HepG2 (cell line): Measurements from ENCODE around the gene MICALL2. TPM values are rescaled to one million over a fixed set of nuclear protein-coding genes. Genes with fewer than 3 reads are reported as not detected.
A peak's percentile ranks its signal among the peaks of the same experiment; 100 is the strongest.

Experiments used
- ATAC-seq: fragments of 200-7000 bp; cut with Tn5 transposase; 3 replicates; pipeline ENCODE4 v1.9.1; 2020; ENCODE audit warnings: mild to moderate bottlenecking, moderate library complexity
- BruUV-seq: library from RNA; stranded (reverse); fragments of 400-500 nt; replicated peaks from 2 replicates; lab custom pipeline; 2021; lab: Mats Ljungman, UMichigan
- CTCF ChIA-PET: fragments of 300-600 bp; formaldehyde crosslinking; extraction: SDS; loops from one replicate; lab custom pipeline; 2021; ENCODE audit warnings: low total read pairs, inconsistent platforms, low intra/inter-chr PET ratio; lab: Yijun Ruan, JAX
- POLR2A ChIA-PET: fragments of 350-600 bp; sonication (Branson Sonifier 250); formaldehyde crosslinking; loops from one replicate; lab custom pipeline; 2020; ENCODE audit warnings: antibody characterized with exemption, inconsistent platforms; lab: Yijun Ruan, JAX
- DNase-seq: peaks from one replicate; pipeline ENCODE4 v3.0.0-alpha.2; 2015; ENCODE audit warnings: low spot score
- FAIRE-seq: peaks from 3 replicates; lab custom pipeline; 2011; peaks lifted over from hg19 to GRCh38; lab: Jason Lieb, UNC
- H2AFZ ChIP-seq: one replicate; pipeline ENCODE4 v1.6.1; 2011; ENCODE audit warnings: low read length, inconsistent platforms
- H3K27ac ChIP-seq: fragments of 300-600 bp; 3 replicates; pipeline ENCODE4 v1.8.0; 2011; ENCODE audit warnings: mixed run types, mild to moderate bottlenecking, mixed read lengths, low read length, inconsistent platforms; ENCODE audit not compliant: insufficient read depth; ENCODE audit errors: extremely low read length
- H3K27me3 ChIP-seq, 2 experiments: fragments of 200-600 bp in 1 of 2; 2 replicates in 1 of 2; 3 replicates in 1 of 2; pipeline versions ENCODE4 v1.6.0 to v1.8.0; 2011; ENCODE audit warnings: low read length in 2 of 2, mild to moderate bottlenecking in 2 of 2, moderate library complexity in 2 of 2, inconsistent platforms in 1 of 2; ENCODE audit not compliant: insufficient read depth in 2 of 2, control insufficient read depth in 1 of 2
- H3K36me3 ChIP-seq, 2 experiments: fragments of 200-600 bp in 1 of 2; replicated peaks in 1 of 2; 2 replicates in 1 of 2; 3 replicates in 1 of 2; pipeline versions ENCODE4 v1.5.1 to v1.8.0; 2011; ENCODE audit warnings: low read length in 2 of 2, inconsistent platforms in 1 of 2; ENCODE audit not compliant: insufficient read depth in 2 of 2, control insufficient read depth in 1 of 2
- H3K4me1 ChIP-seq: 2 replicates; pipeline ENCODE4 v1.5.1; 2012; ENCODE audit warnings: low read length, inconsistent platforms; ENCODE audit not compliant: insufficient read depth
- H3K4me2 ChIP-seq: 2 replicates; pipeline ENCODE4 v1.6.0; 2011; ENCODE audit warnings: low read depth, low read length, inconsistent platforms
- H3K4me3 ChIP-seq, 3 experiments: fragments of 200-600 bp in 1 of 3; sonication (generic), shearing (Covaris generic) in 1 of 3; replicated peaks in 1 of 3; 2 replicates each; pipeline ENCODE4 v1.5.1; 2011 to 2016; ENCODE audit warnings: low read length in 3 of 3, inconsistent platforms in 2 of 3, low read depth in 2 of 3, mild to moderate bottlenecking in 2 of 3, control low read depth in 1 of 3, mixed read lengths in 1 of 3; ENCODE audit not compliant: insufficient read depth in 1 of 3
- H3K79me2 ChIP-seq: one replicate; pipeline ENCODE4 v1.6.1; 2011; ENCODE audit warnings: low read length, inconsistent platforms; ENCODE audit not compliant: insufficient read depth
- H3K9ac ChIP-seq: 2 replicates; pipeline ENCODE4 v1.6.0; 2011; ENCODE audit warnings: mild to moderate bottlenecking, low read depth, low read length, inconsistent platforms; ENCODE audit not compliant: insufficient read depth
- H3K9me3 ChIP-seq: 2 replicates; pipeline ENCODE4 v1.5.1; 2012; ENCODE audit warnings: mild to moderate bottlenecking, low read length
- H4K20me1 ChIP-seq: 2 replicates; pipeline ENCODE4 v1.6.0; 2011; ENCODE audit warnings: inconsistent platforms, mild to moderate bottlenecking, low read length, moderate library complexity; ENCODE audit not compliant: insufficient read depth
- AGO2 ChIP-seq: fragments of 200-400 bp; formaldehyde crosslinking; optimal IDR thresholded peaks from 2 replicates; pipeline ENCODE3; 2017; ENCODE audit warnings: mild to moderate bottlenecking, low read depth, low read length, moderate library complexity
- HNF4G ChIP-seq, 2 experiments: sonication (generic) in 1 of 2; formaldehyde crosslinking in 1 of 2; IDR thresholded peaks; 2 replicates each; pipeline versions ENCODE4 v1.4.0 to v1.6.1; 2011 to 2020; ENCODE audit warnings: borderline replicate concordance in 2 of 2, low read depth in 2 of 2, mild to moderate bottlenecking in 2 of 2, low read length in 1 of 2, missing genetic modification reagents in 1 of 2, moderate library complexity in 1 of 2
- RBFOX2 ChIP-seq: fragments of 200-400 bp; formaldehyde crosslinking; IDR thresholded peaks from 2 replicates; pipeline ENCODE4 v1.6.1; 2017; ENCODE audit warnings: low read depth, mild to moderate bottlenecking, low read length
- RFX1 ChIP-seq: fragments of 450-650 bp; IDR thresholded peaks from 2 replicates; pipeline ENCODE4 v1.6.1; 2017
- SMAD9 ChIP-seq: sonication (generic); formaldehyde crosslinking; IDR thresholded peaks from 2 replicates; pipeline ENCODE4 v1.5.1; 2020; ENCODE audit warnings: mild to moderate bottlenecking, missing genetic modification reagents
- ZC3H13 ChIP-seq: sonication (generic); formaldehyde crosslinking; IDR thresholded peaks from 2 replicates; pipeline ENCODE4 v1.8.1; 2023; ENCODE audit warnings: mild to moderate bottlenecking, missing genetic modification reagents, moderate library complexity
- ZNF292 ChIP-seq: sonication (generic); formaldehyde crosslinking; IDR thresholded peaks from 2 replicates; pipeline ENCODE4 v1.8.1; 2022; ENCODE audit warnings: mild to moderate bottlenecking, low read depth, missing genetic modification reagents, borderline replicate concordance
- ZNF788 ChIP-seq: sonication (generic); formaldehyde crosslinking; IDR thresholded peaks from 2 replicates; pipeline ENCODE4 v1.5.0; 2020; ENCODE audit warnings: mild to moderate bottlenecking, missing genetic modification reagents, borderline replicate concordance
- WGBS: methylation state at CpG from one replicate; pipeline ENCODE4 v1.1.6; 2017; ENCODE audit warnings: low lambda C conversion rate; 5-methylcytosine and 5-hydroxymethylcytosine counted together
- in situ Hi-C: cut with HindIII; loops from 2 replicates; pipeline ENCODE4 v1.10.0; 2017; ENCODE audit warnings: low pct_unique_long_range_greater_than_20kb; ENCODE audit not compliant: extremely low pct_ligation_motif_present
- intact Hi-C: fragments of 100-400 bp; cut with micrococcal nuclease; formaldehyde crosslinking; loops from one replicate; pipeline ENCODE4 v1.10.0; 2022; ENCODE audit not compliant: unreplicated experiment
- polyA plus RNA-seq, 8 experiments: library from polyadenylated mRNA; depleted of rRNA in 3 of 8; stranded (reverse) in 7 of 8; unstranded in 1 of 8; fragments of >200 nt; fragmentation: Illumina TruSeq in 4 of 8; extraction: Trizol in 4 of 8; gene quantifications; 2 replicates each; pipeline versions ENCODE4 v1.2.1 to v1.2.3, GENCODE V29; 2011 to 2016; ENCODE audit warnings: low read depth in 4 of 8, missing spikeins in 1 of 8, mixed read lengths in 1 of 8; ENCODE audit not compliant: insufficient read depth in 1 of 8
- total RNA-seq, 5 experiments: library from RNA; depleted of rRNA; stranded (reverse); fragments of >200 nt; fragmentation: Illumina TruSeq; extraction: Trizol; gene quantifications; 2 replicates each; pipeline ENCODE4 v1.2.3, GENCODE V29; 2016; ENCODE audit warnings: low read depth in 1 of 5
- TF ChIP-seq, protein P1 (sequence below): sonication (generic); formaldehyde crosslinking; IDR thresholded peaks from 2 replicates; pipeline ENCODE4 v1.4.0; 2020; ENCODE audit warnings: missing genetic modification reagents
- TF ChIP-seq, protein P2 (sequence below): sonication (generic); formaldehyde crosslinking; IDR thresholded peaks from 2 replicates; pipeline ENCODE4 v1.4.0; 2020; ENCODE audit warnings: low read depth, missing genetic modification reagents
- TF ChIP-seq, protein P3 (sequence below): sonication (generic); formaldehyde crosslinking; IDR thresholded peaks from 2 replicates; pipeline ENCODE4 v1.5.1; 2020; ENCODE audit warnings: missing genetic modification reagents, mild to moderate bottlenecking, borderline replicate concordance

Gene MICALL2
- total and polyA plus RNA-seq, 2 of the 13 experiments (the other 11 are each of a cell fraction or from before 2014, with no cell fraction given), result 5.8 to 12.4 TPM

DNA sequence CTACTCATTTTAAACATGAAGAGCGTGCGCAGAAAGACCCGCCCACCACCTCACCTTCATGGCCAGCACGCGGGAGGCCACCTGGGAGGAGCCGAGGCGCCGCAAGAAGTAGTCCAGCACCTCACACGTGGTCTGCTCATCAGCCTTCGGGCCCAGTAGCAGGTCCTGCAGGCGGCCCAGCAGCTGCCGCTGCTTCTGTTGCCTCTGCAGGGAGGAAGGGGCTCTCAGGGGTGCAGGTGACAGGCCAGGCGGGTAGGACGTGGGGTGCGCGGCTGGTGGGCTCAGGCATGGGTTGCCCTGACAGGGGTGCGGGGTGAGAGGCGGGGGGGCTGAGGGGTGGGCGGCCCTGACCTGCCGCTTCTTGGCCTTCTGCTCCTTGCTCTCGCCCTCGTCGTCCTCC is 27.3 kb upstream of the MICALL2 start (continued):
- TF ChIP-seq, protein P1, sequence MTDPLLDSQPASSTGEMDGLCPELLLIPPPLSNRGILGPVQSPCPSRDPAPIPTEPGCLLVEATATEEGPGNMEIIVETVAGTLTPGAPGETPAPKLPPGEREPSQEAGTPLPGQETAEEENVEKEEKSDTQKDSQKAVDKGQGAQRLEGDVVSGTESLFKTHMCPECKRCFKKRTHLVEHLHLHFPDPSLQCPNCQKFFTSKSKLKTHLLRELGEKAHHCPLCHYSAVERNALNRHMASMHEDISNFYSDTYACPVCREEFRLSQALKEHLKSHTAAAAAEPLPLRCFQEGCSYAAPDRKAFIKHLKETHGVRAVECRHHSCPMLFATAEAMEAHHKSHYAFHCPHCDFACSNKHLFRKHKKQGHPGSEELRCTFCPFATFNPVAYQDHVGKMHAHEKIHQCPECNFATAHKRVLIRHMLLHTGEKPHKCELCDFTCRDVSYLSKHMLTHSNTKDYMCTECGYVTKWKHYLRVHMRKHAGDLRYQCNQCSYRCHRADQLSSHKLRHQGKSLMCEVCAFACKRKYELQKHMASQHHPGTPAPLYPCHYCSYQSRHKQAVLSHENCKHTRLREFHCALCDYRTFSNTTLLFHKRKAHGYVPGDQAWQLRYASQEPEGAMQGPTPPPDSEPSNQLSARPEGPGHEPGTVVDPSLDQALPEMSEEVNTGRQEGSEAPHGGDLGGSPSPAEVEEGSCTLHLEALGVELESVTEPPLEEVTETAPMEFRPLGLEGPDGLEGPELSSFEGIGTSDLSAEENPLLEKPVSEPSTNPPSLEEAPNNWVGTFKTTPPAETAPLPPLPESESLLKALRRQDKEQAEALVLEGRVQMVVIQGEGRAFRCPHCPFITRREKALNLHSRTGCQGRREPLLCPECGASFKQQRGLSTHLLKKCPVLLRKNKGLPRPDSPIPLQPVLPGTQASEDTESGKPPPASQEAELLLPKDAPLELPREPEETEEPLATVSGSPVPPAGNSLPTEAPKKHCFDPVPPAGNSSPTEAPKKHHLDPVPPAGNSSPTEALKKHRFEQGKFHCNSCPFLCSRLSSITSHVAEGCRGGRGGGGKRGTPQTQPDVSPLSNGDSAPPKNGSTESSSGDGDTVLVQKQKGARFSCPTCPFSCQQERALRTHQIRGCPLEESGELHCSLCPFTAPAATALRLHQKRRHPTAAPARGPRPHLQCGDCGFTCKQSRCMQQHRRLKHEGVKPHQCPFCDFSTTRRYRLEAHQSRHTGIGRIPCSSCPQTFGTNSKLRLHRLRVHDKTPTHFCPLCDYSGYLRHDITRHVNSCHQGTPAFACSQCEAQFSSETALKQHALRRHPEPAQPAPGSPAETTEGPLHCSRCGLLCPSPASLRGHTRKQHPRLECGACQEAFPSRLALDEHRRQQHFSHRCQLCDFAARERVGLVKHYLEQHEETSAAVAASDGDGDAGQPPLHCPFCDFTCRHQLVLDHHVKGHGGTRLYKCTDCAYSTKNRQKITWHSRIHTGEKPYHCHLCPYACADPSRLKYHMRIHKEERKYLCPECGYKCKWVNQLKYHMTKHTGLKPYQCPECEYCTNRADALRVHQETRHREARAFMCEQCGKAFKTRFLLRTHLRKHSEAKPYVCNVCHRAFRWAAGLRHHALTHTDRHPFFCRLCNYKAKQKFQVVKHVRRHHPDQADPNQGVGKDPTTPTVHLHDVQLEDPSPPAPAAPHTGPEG (CRISPR knock-in tag), result no peak
- TF ChIP-seq HNF4G (IDR thresholded peaks at IDR 0.05; ENCODE audit: borderline replicate concordance, low read depth, low read length) (no peak), HNF4G (CRISPR knock-in tag; IDR thresholded peaks at IDR 0.05; ENCODE audit: borderline replicate concordance, low read depth) (no peak)

DNA sequence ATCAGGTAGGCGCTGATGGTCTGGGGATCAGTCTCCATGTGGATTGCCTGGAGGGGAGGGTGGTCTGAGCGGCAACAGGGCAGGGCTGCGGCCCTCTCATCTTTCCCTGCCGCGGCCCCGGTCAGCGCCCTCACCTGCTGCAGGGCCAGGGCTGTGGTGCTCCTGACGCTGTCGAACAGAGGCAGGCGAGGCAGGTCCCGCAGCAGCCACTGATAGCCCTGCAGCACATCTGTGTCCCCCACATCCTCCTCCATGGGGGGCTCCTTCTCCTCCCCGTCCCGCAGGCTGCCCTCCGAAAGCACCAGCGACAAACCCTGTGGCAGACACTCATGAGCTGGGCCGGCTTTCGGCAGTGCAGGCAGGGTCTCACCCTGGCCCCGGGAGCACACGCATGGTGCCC is 25.9 kb upstream of the MICALL2 start:
- Histone ChIP-seq H3K4me1 (no peaks in the 10 kb centered on the region), H3K4me2 (no peak overlapping the region), H2AFZ (no peak overlapping the region), H3K27me3 (no peaks in the 10 kb centered on the region), H3K27ac (no peak overlapping the region), H4K20me1 (no peaks in the 10 kb centered on the region), H3K9me3 (no peaks in the 10 kb centered on the region), H3K79me2 (no peaks in the 10 kb centered on the region), H3K4me3 (no peak overlapping the region), H3K9ac (no peak overlapping the region), H3K36me3 (peaks cover 23 to 38% of the 10 kb centered on the region in 2 experiments; a peak in 4 of 5 replicates)
- no TSS peak for BruUV-seq
- no peak for ATAC-seq
- no peak for FAIRE-seq
- intact Hi-C loops, result no loop called here
- ChIA-PET CTCF (no interaction called here), POLR2A (no interaction called here)
- 100% methylated on average over 2 of the region's 19 CpGs for WGBS
- DNase-seq, result no peak
- in situ Hi-C loops, result no loop called here
- TF ChIP-seq SMAD9 (CRISPR knock-in tag) (no peak), ZC3H13 (CRISPR knock-in tag) (no peak), RFX1 (no peak), ZNF292 (CRISPR knock-in tag) (no peak), AGO2 (peak; percentile 54), RBFOX2 (0 out of 2 replicates have a peak, but pooled peaks have one; percentile 26), ZNF788 (CRISPR knock-in tag) (no peak)
- TF ChIP-seq, protein P2, sequence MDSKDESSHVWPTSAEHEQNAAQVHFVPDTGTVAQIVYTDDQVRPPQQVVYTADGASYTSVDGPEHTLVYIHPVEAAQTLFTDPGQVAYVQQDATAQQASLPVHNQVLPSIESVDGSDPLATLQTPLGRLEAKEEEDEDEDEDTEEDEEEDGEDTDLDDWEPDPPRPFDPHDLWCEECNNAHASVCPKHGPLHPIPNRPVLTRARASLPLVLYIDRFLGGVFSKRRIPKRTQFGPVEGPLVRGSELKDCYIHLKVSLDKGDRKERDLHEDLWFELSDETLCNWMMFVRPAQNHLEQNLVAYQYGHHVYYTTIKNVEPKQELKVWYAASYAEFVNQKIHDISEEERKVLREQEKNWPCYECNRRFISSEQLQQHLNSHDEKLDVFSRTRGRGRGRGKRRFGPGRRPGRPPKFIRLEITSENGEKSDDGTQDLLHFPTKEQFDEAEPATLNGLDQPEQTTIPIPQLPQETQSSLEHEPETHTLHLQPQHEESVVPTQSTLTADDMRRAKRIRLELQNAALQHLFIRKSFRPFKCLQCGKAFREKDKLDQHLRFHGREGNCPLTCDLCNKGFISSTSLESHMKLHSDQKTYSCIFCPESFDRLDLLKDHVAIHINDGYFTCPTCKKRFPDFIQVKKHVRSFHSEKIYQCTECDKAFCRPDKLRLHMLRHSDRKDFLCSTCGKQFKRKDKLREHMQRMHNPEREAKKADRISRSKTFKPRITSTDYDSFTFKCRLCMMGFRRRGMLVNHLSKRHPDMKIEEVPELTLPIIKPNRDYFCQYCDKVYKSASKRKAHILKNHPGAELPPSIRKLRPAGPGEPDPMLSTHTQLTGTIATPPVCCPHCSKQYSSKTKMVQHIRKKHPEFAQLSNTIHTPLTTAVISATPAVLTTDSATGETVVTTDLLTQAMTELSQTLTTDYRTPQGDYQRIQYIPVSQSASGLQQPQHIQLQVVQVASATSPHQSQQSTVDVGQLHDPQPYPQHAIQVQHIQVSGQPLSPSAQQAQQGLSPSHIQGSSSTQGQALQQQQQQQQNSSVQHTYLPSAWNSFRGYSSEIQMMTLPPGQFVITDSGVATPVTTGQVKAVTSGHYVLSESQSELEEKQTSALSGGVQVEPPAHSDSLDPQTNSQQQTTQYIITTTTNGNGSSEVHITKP, result no peak
- TF ChIP-seq, protein P3, sequence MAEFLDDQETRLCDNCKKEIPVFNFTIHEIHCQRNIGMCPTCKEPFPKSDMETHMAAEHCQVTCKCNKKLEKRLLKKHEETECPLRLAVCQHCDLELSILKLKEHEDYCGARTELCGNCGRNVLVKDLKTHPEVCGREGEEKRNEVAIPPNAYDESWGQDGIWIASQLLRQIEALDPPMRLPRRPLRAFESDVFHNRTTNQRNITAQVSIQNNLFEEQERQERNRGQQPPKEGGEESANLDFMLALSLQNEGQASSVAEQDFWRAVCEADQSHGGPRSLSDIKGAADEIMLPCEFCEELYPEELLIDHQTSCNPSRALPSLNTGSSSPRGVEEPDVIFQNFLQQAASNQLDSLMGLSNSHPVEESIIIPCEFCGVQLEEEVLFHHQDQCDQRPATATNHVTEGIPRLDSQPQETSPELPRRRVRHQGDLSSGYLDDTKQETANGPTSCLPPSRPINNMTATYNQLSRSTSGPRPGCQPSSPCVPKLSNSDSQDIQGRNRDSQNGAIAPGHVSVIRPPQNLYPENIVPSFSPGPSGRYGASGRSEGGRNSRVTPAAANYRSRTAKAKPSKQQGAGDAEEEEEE, result no peak
